B cell (primary cell): Measurements from ENCODE around the gene SHC3. TPM values are rescaled to one million over a fixed set of nuclear protein-coding genes. Genes with fewer than 3 reads are reported as not detected.

Experiments used
- ATAC-seq: fragments of 200-7000 bp; cut with Tn5 transposase; one replicate; pipeline ENCODE4 v1.10.0; 2021; ENCODE audit warnings: low read depth, mild to moderate bottlenecking, moderate number of reproducible peaks, moderate library complexity
- CTCF ChIA-PET: fragments of 350-600 bp; sonication (Branson Sonifier 250); formaldehyde crosslinking; loops from one replicate; lab custom pipeline; 2021; ENCODE audit warnings: antibody characterized with exemption, inconsistent platforms; lab: Charles Lee
- POLR2A ChIA-PET: fragments of 350-600 bp; sonication (Branson Sonifier 250); formaldehyde crosslinking; loops from one replicate; lab custom pipeline; 2021; ENCODE audit warnings: antibody characterized with exemption; lab: Charles Lee
- DNase-seq: peaks from one replicate; pipeline ENCODE4 v3.0.0; 2013
- H2AFZ ChIP-seq: 2 replicates; pipeline ENCODE4 v1.6.1; 2012; ENCODE audit warnings: mild to moderate bottlenecking, low read depth, low read length; ENCODE audit not compliant: insufficient read depth, poor library complexity, severe bottlenecking
- H3K27ac ChIP-seq, 2 donors: 1 replicate in 1 of 2; 2 replicates in 1 of 2; pipeline ENCODE4 v1.5.1; 2012 to 2013; ENCODE audit warnings: low read length in 2 of 2, mild to moderate bottlenecking in 2 of 2, moderate library complexity in 1 of 2
- H3K27me3 ChIP-seq, 4 experiments: fragments of 200-600 bp in 1 of 4; sonication (generic) in 1 of 4; replicated peaks in 1 of 4; 1 replicate in 2 of 4; 2 replicates in 2 of 4; pipeline versions ENCODE4 v1.6.1 to v1.7.0; 2013 to 2016; ENCODE audit warnings: low read length in 3 of 4, mild to moderate bottlenecking in 2 of 4, mixed read lengths in 1 of 4, moderate library complexity in 1 of 4; ENCODE audit not compliant: insufficient read depth in 4 of 4, control insufficient read depth in 3 of 4; ENCODE audit errors: control extremely low read depth in 1 of 4
- H3K36me3 ChIP-seq, 2 experiments: replicated peaks in 1 of 2; 1 replicate in 1 of 2; 2 replicates in 1 of 2; pipeline versions ENCODE4 v1.6.1 to v1.7.1; 2013; ENCODE audit warnings: low read length in 1 of 2; ENCODE audit not compliant: insufficient read depth in 2 of 2, control insufficient read depth in 1 of 2; ENCODE audit errors: control extremely low read depth in 1 of 2, extremely low read depth in 1 of 2
- H3K4me1 ChIP-seq, 2 donors: fragments of 200-600 bp in 1 of 2; sonication (generic) in 1 of 2; 1 replicate in 1 of 2; 2 replicates in 1 of 2; pipeline versions ENCODE4 v1.5.1 to v1.6.1; 2013 to 2017; ENCODE audit warnings: low read length in 2 of 2; ENCODE audit not compliant: control insufficient read depth in 2 of 2, insufficient read depth in 2 of 2
- H3K4me2 ChIP-seq: replicated peaks from 2 replicates; pipeline ENCODE3; 2012; ENCODE audit warnings: mild to moderate bottlenecking, low read depth, low read length; ENCODE audit not compliant: poor library complexity, severe bottlenecking
- H3K4me3 ChIP-seq, 5 experiments: fragments of 200-600 bp in 1 of 5; sonication (generic) in 1 of 5; 1 replicate in 3 of 5; 2 replicates in 2 of 5; pipeline versions ENCODE4 v1.5.1 to v1.7.0; 2011 to 2016; ENCODE audit warnings: low read length in 4 of 5, mild to moderate bottlenecking in 4 of 5, low read depth in 2 of 5, control low read depth in 1 of 5, moderate library complexity in 1 of 5; ENCODE audit not compliant: insufficient read depth in 1 of 5; ENCODE audit errors: control extremely low read depth in 1 of 5, extremely low read depth in 1 of 5
- H3K79me2 ChIP-seq: fragments of 200-600 bp; sonication (generic); one replicate; pipeline ENCODE4 v1.6.0; 2016; ENCODE audit warnings: low read length; ENCODE audit not compliant: control insufficient read depth, insufficient read depth
- H3K9ac ChIP-seq: fragments of 200-600 bp; sonication (generic); 2 replicates; pipeline ENCODE4 v1.6.1; 2017; ENCODE audit warnings: mild to moderate bottlenecking, low read length, moderate library complexity
- H3K9me3 ChIP-seq, 3 donors: one replicate each; pipeline versions ENCODE4 v1.6.1 to v1.7.1; 2013; ENCODE audit warnings: low read length in 2 of 3; ENCODE audit not compliant: control insufficient read depth in 2 of 3, insufficient read depth in 1 of 3; ENCODE audit errors: control extremely low read depth in 1 of 3
- H4K20me1 ChIP-seq: 2 replicates; pipeline ENCODE4 v1.6.0; 2012; ENCODE audit warnings: mild to moderate bottlenecking, low read length; ENCODE audit not compliant: insufficient read depth, control insufficient read depth, poor library complexity, severe bottlenecking
- H3K27ac Mint-ChIP-seq: one replicate; pipeline ENCODE4 v1.8.0; 2021; ENCODE audit warnings: mixed read lengths
- H3K27me3 Mint-ChIP-seq: one replicate; pipeline ENCODE4 v1.8.0; 2021; ENCODE audit warnings: mixed read lengths
- H3K4me1 Mint-ChIP-seq: one replicate; pipeline ENCODE4 v1.8.0; 2021; ENCODE audit warnings: mixed read lengths
- H3K4me3 Mint-ChIP-seq: one replicate; pipeline ENCODE4 v1.8.0; 2021; ENCODE audit warnings: mixed read lengths
- H3K9me3 Mint-ChIP-seq: one replicate; pipeline ENCODE4 v1.8.0; 2022; ENCODE audit warnings: mixed read lengths; ENCODE audit not compliant: insufficient read depth
- CTCF ChIP-seq: fragments of 200-600 bp; IDR thresholded peaks from one replicate; pipeline ENCODE4 v1.8.0; 2022; ENCODE audit warnings: antibody characterized with exemption, mild to moderate bottlenecking
- EZH2 ChIP-seq: IDR thresholded peaks from 2 replicates; pipeline ENCODE4 v1.6.1; 2012; ENCODE audit warnings: borderline replicate concordance, low read depth, mild to moderate bottlenecking, moderate library complexity, low read length; ENCODE audit not compliant: insufficient read depth, poor library complexity, severe bottlenecking
- WGBS: methylation state at CpG from one replicate; pipeline ENCODE4 v1.1.5; 2013; ENCODE audit warnings: missing lambda C conversion rate; ENCODE audit not compliant: insufficient coverage; 5-methylcytosine and 5-hydroxymethylcytosine counted together
- intact Hi-C: fragments of 100-400 bp; cut with micrococcal nuclease; formaldehyde crosslinking; loops from one replicate; pipeline ENCODE4 v1.10.0; 2022
- polyA plus RNA-seq: library from polyadenylated mRNA; depleted of rRNA; stranded (reverse); fragments of >200 nt; gene quantifications from 2 replicates; pipeline ENCODE4 v1.2.3, GENCODE V29; 2012
- total RNA-seq, 2 donors: library from RNA; stranded (reverse); fragments of 120-200 nt in 1 of 2; gene quantifications; 1 replicate in 1 of 2; 2 replicates in 1 of 2; pipeline versions ENCODE4 v1.2.3 to v1.2.4, GENCODE V29; 2013 to 2022

SHC3 gene
- total and polyA plus RNA-seq, 2 donors (not counting 1 experiment from before 2014, with no cell fraction given), result 0.03 TPM; not detected in 1

DNA sequence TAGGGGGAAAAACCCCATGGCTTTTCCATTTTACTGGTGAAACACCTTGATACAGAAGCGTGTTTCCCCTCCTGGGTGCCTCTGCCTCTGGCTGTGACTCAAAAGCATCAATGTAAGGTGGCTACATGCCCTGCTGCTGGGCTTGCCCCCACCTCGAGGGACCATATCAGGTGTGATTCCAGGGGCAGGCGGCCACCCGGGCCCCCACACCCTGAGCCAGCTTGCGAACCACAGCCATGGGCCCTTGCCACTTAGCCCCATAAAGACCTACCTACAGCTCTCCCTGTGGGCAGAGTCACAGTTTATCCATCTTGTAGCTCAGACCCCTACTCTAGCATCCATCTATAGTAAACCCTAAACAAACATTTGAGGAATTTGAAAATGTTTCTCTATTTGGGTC, 10.8 kb downstream of the SHC3 start:
- peaks cover 20% of the 10 kb centered on the region for H3K27me3 Mint-ChIP-seq
- Histone ChIP-seq H4K20me1 (no peaks in the 10 kb centered on the region), H3K9ac (no peak overlapping the region), H3K4me1 (no peaks in the 10 kb centered on the region), H3K4me2 (no peak overlapping the region), H2AFZ (no peak overlapping the region), H3K79me2 (no peaks in the 10 kb centered on the region), H3K27ac (no peak overlapping the region), H3K36me3 (no peaks in the 10 kb centered on the region), H3K9me3 (no peaks in the 10 kb centered on the region), H3K27me3 (peaks cover 0 to 10% (median 0%) of the 10 kb centered on the region in 4 experiments), H3K4me3 (no peak overlapping the region)
- H3K4me1 Mint-ChIP-seq, result no peaks in the 10 kb centered on the region
- DNase-seq (no peak), ATAC-seq (no peak)
- intact Hi-C loops, result no loop called here
- WGBS, result 77% methylated on average over 4 of the region's 5 CpGs
- ChIA-PET POLR2A (no interaction called here), CTCF (no interaction called here)
- TF ChIP-seq CTCF (no peak), EZH2 (no peak)
- H3K4me3 Mint-ChIP-seq, result no peak overlapping the region
- H3K9me3 Mint-ChIP-seq, result no peaks in the 10 kb centered on the region
- no peak overlapping the region for H3K27ac Mint-ChIP-seq

DNA sequence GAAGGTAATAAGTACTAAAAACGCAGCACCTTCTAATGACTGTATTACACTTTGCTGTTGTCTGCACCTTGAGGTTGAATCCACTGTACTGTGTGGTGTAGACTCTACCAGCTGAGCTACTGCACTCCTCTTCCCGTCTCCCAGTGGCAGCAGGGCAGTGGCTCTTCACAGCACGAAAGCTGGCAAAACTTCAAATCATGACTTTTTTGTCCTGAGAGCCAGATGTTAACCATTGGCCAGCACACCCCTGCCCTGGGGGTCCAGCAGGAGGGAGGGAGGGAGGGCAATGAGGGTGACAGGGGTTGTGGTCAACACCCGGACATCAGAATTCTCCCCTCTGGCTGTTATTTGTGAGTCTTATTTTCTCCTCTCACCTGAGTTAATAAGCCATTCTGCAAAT, 11.8 kb downstream of the SHC3 start:
- peaks cover 13% of the 10 kb centered on the region for H3K27me3 Mint-ChIP-seq

More for the DNA sequence above, 11.8 kb downstream of the SHC3 start:
- no peak for ATAC-seq
- H3K79me2 ChIP-seq, result no peaks in the 10 kb centered on the region
- H3K36me3 ChIP-seq, result no peaks in the 10 kb centered on the region
- H3K27ac ChIP-seq, result no peak overlapping the region
- POLR2A ChIA-PET, result no interaction called here
- H3K4me3 Mint-ChIP-seq, result no peak overlapping the region
- no peak overlapping the region for H2AFZ ChIP-seq
- CTCF ChIA-PET, result no interaction called here
- no peak for TF ChIP-seq EZH2
- no peak for TF ChIP-seq CTCF
- no peaks in the 10 kb centered on the region for H4K20me1 ChIP-seq
- H3K4me2 ChIP-seq, result no peak overlapping the region
- H3K27me3 ChIP-seq, result peaks cover 0 to 10% (median 0%) of the 10 kb centered on the region in 4 experiments
- 80% methylated on average over 1 of the region's 4 CpGs for WGBS
- no peaks in the 10 kb centered on the region for H3K9me3 ChIP-seq
- intact Hi-C loops, result no loop called here
- no peak overlapping the region for H3K4me3 ChIP-seq
- H3K9ac ChIP-seq, result no peak overlapping the region
- no peak for DNase-seq
- no peak overlapping the region for H3K27ac Mint-ChIP-seq
- no peaks in the 10 kb centered on the region for H3K4me1 ChIP-seq
- no peaks in the 10 kb centered on the region for H3K4me1 Mint-ChIP-seq
- no peaks in the 10 kb centered on the region for H3K9me3 Mint-ChIP-seq
